Measurements from ENCODE around the gene NIPBL.
"Not testable (repeated sequence)": the region's sequence is repeated elsewhere in the genome, so short reads cannot be mapped to it uniquely, and the experiment has no call there.

The NIPBL gene

GRCh38 chr5:36876299-36876964 is at the start of gene NIPBL:
Gene NIPBL (plus strand): TSS chr5:36876769. CDS start chr5:36953697, 76,928 bp downstream.
- DNase-seq: peak; percentile 89 to 90

- DNase-seq: no peak
Observed at GRCh38 chr5:36832274-36832673, 44.3 kb upstream of the NIPBL start.

GRCh38 chr5:36836831-36837230 is 39.7 kb upstream of the NIPBL start:
- no peak for DNase-seq

- DNase-seq: no peak
Observed at GRCh38 chr5:36839489-36840476, 36.8 kb upstream of the NIPBL start.

GRCh38 chr5:36841677-36842076 is 34.9 kb upstream of the NIPBL start:
- DNase-seq: no peak

- no peak for DNase-seq
Observed at GRCh38 chr5:36842087-36842486, 34.5 kb upstream of the NIPBL start.

GRCh38 chr5:36844305-36844704 is 32.3 kb upstream of the NIPBL start:
- no peak for DNase-seq

GRCh38 chr5:36848545-36848944 is 28.0 kb upstream of the NIPBL start:
- DNase-seq: not testable (repeated sequence)

GRCh38 chr5:36852903-36853302 is 23.7 kb upstream of the NIPBL start:
- DNase-seq: not testable (repeated sequence)

- DNase-seq: no peak
Observed at GRCh38 chr5:36854402-36855140, 22.0 kb upstream of the NIPBL start.

- DNase-seq: no peak
Observed at GRCh38 chr5:36855141-36855495, 21.5 kb upstream of the NIPBL start.

- DNase-seq: no peak
Observed at GRCh38 chr5:36861871-36862270, 14.7 kb upstream of the NIPBL start.

GRCh38 chr5:36870399-36871040 is 6.0 kb upstream of the NIPBL start:
- no peak for DNase-seq

GRCh38 chr5:36874465-36874864 is 2.1 kb upstream of the NIPBL start:
- DNase-seq: no peak

- DNase-seq: peak; percentile 66 to 68
Observed at GRCh38 chr5:36875051-36875789, 1.3 kb upstream of the NIPBL start.

- peak; percentile 80 to 82 for DNase-seq
Observed at GRCh38 chr5:36875790-36876298, 725 bp upstream of the NIPBL start.

GRCh38 chr5:36876965-36877666 is 547 bp downstream of the NIPBL start:
- peak; percentile 73 to 75 for DNase-seq

GRCh38 chr5:36877667-36878391 is 1.3 kb downstream of the NIPBL start:
- DNase-seq: no peak

GRCh38 chr5:36878392-36879082 is 2.0 kb downstream of the NIPBL start:
- no peak for DNase-seq
